ENCODE measurements around the gene MAPK12. TPM values are rescaled to one million over a fixed set of nuclear protein-coding genes. Genes with fewer than 3 reads are reported as not detected.
"Not testable (repeated sequence)": the region's sequence is repeated elsewhere in the genome, so short reads cannot be mapped to it uniquely, and the experiment has no call there.

Gene MAPK12
- total RNA-seq, 2 donors from 2014 or later: 46.5 to 57.0 TPM

DNA sequence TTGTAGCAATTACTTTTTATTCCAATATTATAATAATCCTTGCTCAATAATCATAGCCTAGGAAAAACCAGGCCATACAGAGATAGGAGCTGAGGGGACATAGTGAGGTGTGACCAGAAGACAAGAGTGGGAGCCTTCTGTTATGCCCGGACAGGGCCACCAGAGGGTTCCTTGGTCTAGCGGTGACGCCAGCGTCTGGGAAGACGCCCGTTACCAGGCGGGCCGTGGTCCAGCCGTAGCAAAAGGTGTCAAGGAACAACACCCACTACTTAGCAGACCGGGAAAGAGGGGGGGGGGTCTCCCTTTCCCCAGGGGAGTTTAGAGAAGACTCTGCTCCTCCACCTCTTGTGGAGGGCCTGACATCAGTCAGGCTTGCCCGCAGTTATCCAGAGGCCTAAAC lies 11.9 kb upstream of the MAPK12 start:
- Mint-ChIP-seq H3K27me3 (ENCODE audit: insufficient read depth) (peaks cover 34% of the 10 kb centered on the region), H3K36me3 (ENCODE audit: low read depth) (peaks cover 29% of the 10 kb centered on the region)
- H3K9me3 Mint-ChIP-seq; H3K4me3 Mint-ChIP-seq; H3K9me3 ChIP-seq (ENCODE audit: control insufficient read depth, low read length); H3K4me3 ChIP-seq (ENCODE audit: low read length); H3K27ac ChIP-seq (ENCODE audit: low read depth, low read length); DNase-seq; H3K9ac ChIP-seq (ENCODE audit: extremely low read depth, low read length, poor library complexity, severe bottlenecking); H3K27ac Mint-ChIP-seq; H3K4me1 Mint-ChIP-seq; H3K4me1 ChIP-seq (ENCODE audit: control insufficient read depth, insufficient read depth, low read length): not testable (repeated sequence)
- WGBS, 2 experiments (ENCODE audit: insufficient coverage in 1 of 2, insufficient read length in 1 of 2): 93% methylated on average over 10 of the region's 11 CpGs; no CpG with 5 or more reads in 1 of the 2 experiments
- peaks cover 11% of the 10 kb centered on the region for H3K36me3 ChIP-seq (ENCODE audit: control insufficient read depth, insufficient read depth, low read length)
- TF ChIP-seq, protein P1, sequence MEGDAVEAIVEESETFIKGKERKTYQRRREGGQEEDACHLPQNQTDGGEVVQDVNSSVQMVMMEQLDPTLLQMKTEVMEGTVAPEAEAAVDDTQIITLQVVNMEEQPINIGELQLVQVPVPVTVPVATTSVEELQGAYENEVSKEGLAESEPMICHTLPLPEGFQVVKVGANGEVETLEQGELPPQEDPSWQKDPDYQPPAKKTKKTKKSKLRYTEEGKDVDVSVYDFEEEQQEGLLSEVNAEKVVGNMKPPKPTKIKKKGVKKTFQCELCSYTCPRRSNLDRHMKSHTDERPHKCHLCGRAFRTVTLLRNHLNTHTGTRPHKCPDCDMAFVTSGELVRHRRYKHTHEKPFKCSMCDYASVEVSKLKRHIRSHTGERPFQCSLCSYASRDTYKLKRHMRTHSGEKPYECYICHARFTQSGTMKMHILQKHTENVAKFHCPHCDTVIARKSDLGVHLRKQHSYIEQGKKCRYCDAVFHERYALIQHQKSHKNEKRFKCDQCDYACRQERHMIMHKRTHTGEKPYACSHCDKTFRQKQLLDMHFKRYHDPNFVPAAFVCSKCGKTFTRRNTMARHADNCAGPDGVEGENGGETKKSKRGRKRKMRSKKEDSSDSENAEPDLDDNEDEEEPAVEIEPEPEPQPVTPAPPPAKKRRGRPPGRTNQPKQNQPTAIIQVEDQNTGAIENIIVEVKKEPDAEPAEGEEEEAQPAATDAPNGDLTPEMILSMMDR (conservative IDR thresholded peaks at IDR 0.05): peak; percentile 51
- peaks cover 30% of the 10 kb centered on the region for H3K27me3 ChIP-seq (ENCODE audit: control insufficient read depth, insufficient read depth, low read length, poor library complexity, severe bottlenecking)

DNA sequence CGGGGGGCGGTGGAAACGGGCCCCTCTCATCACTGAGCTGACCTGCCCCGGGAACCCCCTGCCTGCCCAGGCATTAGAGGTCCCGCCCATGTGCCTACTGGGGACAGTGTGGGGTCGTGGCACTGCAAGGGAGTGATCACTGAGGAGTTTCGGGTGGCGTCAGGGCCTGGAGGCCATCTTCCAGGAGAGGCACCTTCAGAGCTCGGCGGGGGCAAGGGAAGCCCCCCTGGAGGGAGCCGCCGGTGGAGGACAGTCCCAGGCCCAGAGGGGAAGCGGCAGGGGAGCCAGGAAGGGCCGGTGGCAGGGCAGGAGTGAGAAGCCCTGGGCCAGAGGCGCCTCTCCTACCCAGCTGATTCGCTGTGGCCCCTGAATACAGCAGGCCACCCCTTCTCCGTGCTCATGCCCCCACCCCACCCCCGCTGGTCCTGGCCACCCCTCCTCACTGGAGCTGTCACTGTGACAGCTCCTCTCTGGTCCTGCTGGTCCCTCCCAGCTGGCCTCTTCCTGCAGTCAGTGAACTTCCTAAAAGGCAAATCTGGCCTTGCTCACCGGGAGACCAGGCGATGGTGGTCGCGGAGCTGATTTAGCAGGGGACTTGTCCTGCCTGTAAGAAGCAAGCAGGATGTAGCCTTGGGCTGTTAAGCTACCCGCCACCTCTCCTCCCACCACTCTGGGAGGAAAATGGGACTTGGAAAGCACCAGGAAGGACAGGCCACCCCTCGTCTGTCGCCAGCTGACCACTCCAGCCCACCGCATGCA lies 10.7 kb upstream of the MAPK12 start:
- Histone ChIP-seq H3K36me3 (ENCODE audit: control insufficient read depth, insufficient read depth, low read length) (peaks cover 11% of the 10 kb centered on the region), H3K27ac (ENCODE audit: low read depth, low read length) (no peak overlapping the region), H3K27me3 (ENCODE audit: control insufficient read depth, insufficient read depth, low read length, poor library complexity, severe bottlenecking) (peaks cover 36% of the 10 kb centered on the region), H3K9me3 (ENCODE audit: control insufficient read depth, low read length) (peaks cover 4% of the 10 kb centered on the region), H3K4me3 (ENCODE audit: low read length) (no peak overlapping the region), H3K4me1 (ENCODE audit: control insufficient read depth, insufficient read depth, low read length) (peaks cover 5% of the 10 kb centered on the region), H3K9ac (ENCODE audit: extremely low read depth, low read length, poor library complexity, severe bottlenecking) (no peak overlapping the region)
- H3K27me3 Mint-ChIP-seq (ENCODE audit: insufficient read depth): peaks cover 43% of the 10 kb centered on the region
- no peak overlapping the region for H3K4me3 Mint-ChIP-seq
- TF ChIP-seq, protein P1 (conservative IDR thresholded peaks at IDR 0.05): no peak
- DNase-seq: peak; percentile 72
- H3K27ac Mint-ChIP-seq: no peak overlapping the region
- 48 to 49% methylated on average over 12 to 23 of the region's 26 CpGs for WGBS, 2 experiments (ENCODE audit: insufficient coverage in 1 of 2, insufficient read length in 1 of 2)
- H3K36me3 Mint-ChIP-seq (ENCODE audit: low read depth): peaks cover 23% of the 10 kb centered on the region
- no peaks in the 10 kb centered on the region for H3K4me1 Mint-ChIP-seq
- peaks cover 7% of the 10 kb centered on the region for H3K9me3 Mint-ChIP-seq

DNA sequence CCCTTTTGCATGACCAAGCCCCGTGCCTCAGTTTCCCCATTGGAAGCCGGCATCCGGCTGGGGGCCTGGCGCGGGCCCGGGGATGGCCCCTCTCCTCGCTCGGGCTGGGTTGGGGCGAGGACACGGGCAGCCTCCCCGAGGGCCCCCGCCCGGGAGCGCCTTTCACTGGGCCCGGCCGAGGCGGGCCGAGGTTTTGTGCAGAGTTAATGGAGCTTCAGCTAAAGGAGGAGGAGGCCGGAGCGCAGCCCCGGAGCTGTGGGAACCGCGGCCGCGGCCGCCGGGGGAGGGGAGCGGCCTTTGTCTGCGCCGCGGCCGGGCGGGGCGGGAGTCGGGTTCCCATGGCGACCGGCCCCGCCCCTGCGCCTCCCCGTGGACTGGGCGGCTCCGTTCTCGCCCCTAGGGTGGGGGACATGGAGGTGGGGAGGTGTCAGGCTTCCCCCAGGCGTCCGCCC lies 10.1 kb upstream of the MAPK12 start:
- Histone ChIP-seq H3K9ac (ENCODE audit: extremely low read depth, low read length, poor library complexity, severe bottlenecking) (no peak overlapping the region), H3K4me3 (ENCODE audit: low read length) (peak overlapping the region; percentile 66), H3K9me3 (ENCODE audit: control insufficient read depth, low read length) (peaks cover 3% of the 10 kb centered on the region), H3K4me1 (ENCODE audit: control insufficient read depth, insufficient read depth, low read length) (peaks cover 5% of the 10 kb centered on the region), H3K27me3 (ENCODE audit: control insufficient read depth, insufficient read depth, low read length, poor library complexity, severe bottlenecking) (peaks cover 42% of the 10 kb centered on the region), H3K36me3 (ENCODE audit: control insufficient read depth, insufficient read depth, low read length) (peaks cover 5% of the 10 kb centered on the region), H3K27ac (ENCODE audit: low read depth, low read length) (peak overlapping the region; percentile 66)
- H3K27ac Mint-ChIP-seq: no peak overlapping the region
- peak; percentile 88 for DNase-seq
- TF ChIP-seq, protein P1 (conservative IDR thresholded peaks at IDR 0.05): peak; percentile 15
- H3K9me3 Mint-ChIP-seq: peaks cover 5% of the 10 kb centered on the region
- H3K36me3 Mint-ChIP-seq (ENCODE audit: low read depth): peaks cover 16% of the 10 kb centered on the region
- 1 to 3% methylated on average over 7 to 38 of the region's 45 CpGs for WGBS, 2 experiments (ENCODE audit: insufficient coverage in 1 of 2, insufficient read length in 1 of 2)
- no peaks in the 10 kb centered on the region for H3K4me1 Mint-ChIP-seq
- H3K27me3 Mint-ChIP-seq (ENCODE audit: insufficient read depth): peaks cover 48% of the 10 kb centered on the region
- H3K4me3 Mint-ChIP-seq: peak overlapping the region; percentile 26
